Left colon (tissue), 2 donors: Measurements from ENCODE around the gene TAOK1. TPM values are rescaled to one million over a fixed set of nuclear protein-coding genes. Genes with fewer than 3 reads are reported as not detected.

Source experiments
- total RNA-seq, 2 donors: library from RNA; stranded (reverse); fragmentation: NEBNext Ultra II Directional; extraction: Animal tissue kit (Norgen Biotek cat#: 25700); gene quantifications; one replicate each; pipeline ENCODE4 v1.2.1, GENCODE V29; 2021
- donor health status: DM: no; HTN: no; CAD: no.
- donor health status: DM: yes; HTN: yes; CAD: no.

Gene TAOK1
- total RNA-seq, 2 donors from 2014 or later = 50.6 to 54.9 TPM

Other genes starting within 250 kb of the TAOK1 start
- 100 to 1,000 TPM in 1 of 2 donors, 10 to 100 TPM in 1; 84.8 to 110 TPM for gene MYO18A, start 210.0 kb upstream of the TAOK1 start, total RNA-seq
- gene CRYBA1, start 143.5 kb upstream of the TAOK1 start, total RNA-seq = not detected
- 10 to 100 TPM; 42.4 to 47.2 TPM for gene NUFIP2, start 96.2 kb upstream of the TAOK1 start, total RNA-seq
- gene ABHD15, start 176.7 kb downstream of the TAOK1 start, total RNA-seq = 10 to 100 TPM; 19.5 to 24.0 TPM
- 10 to 100 TPM; 58.3 to 62.7 TPM for gene TP53I13, start 178.3 kb downstream of the TAOK1 start, total RNA-seq
- gene GIT1, start 199.3 kb downstream of the TAOK1 start, total RNA-seq = 10 to 100 TPM; 30.8 to 33.2 TPM
- 1 to 10 TPM; 3.8 to 4.1 TPM for gene ANKRD13B, start 202.8 kb downstream of the TAOK1 start, total RNA-seq
- 1 to 10 TPM; 2.9 to 4.4 TPM for gene CORO6, start 232.5 kb downstream of the TAOK1 start, total RNA-seq